PC-3 (cell line): ENCODE results near the gene C19orf47. TPM values are rescaled to one million over a fixed set of nuclear protein-coding genes. Genes with fewer than 3 reads are reported as not detected.

Experiments
- ATAC-seq: fragments of 200-7000 bp; cut with Tn5 transposase; 2 replicates; pipeline ENCODE4 v1.9.1; 2020; ENCODE audit warnings: mild to moderate bottlenecking, moderate library complexity
- BruUV-seq: library from RNA; stranded (reverse); fragments of 400-500 nt; replicated peaks from 2 replicates; lab custom pipeline; 2021; lab: Mats Ljungman, UMichigan
- CTCF ChIA-PET: fragments of 300-600 bp; sonication (Branson Sonifier 250); formaldehyde crosslinking; loops from one replicate; lab custom pipeline; 2022; ENCODE audit warnings: antibody characterized with exemption; lab: Charles Lee
- POLR2A ChIA-PET: fragments of 300-600 bp; sonication (Branson Sonifier 250); formaldehyde crosslinking; loops from one replicate; lab custom pipeline; 2022; ENCODE audit warnings: antibody characterized with exemption; ENCODE audit not compliant: unreplicated experiment; lab: Charles Lee
- DNase-seq: peaks from one replicate; pipeline ENCODE4 v3.0.0-alpha.2; 2015
- H2AFZ ChIP-seq: fragments of 300-600 bp; sonication (generic); 2 replicates; pipeline ENCODE4 v1.6.0; 2016; ENCODE audit warnings: antibody characterized with exemption, low read length
- H3F3A ChIP-seq: fragments of 300-600 bp; sonication (generic); one replicate; pipeline ENCODE4 v1.6.0; 2017; ENCODE audit warnings: antibody characterized with exemption, low read length, control low read depth, mild to moderate bottlenecking; ENCODE audit not compliant: unreplicated experiment
- H3K27ac ChIP-seq: fragments of 300-600 bp; sonication (generic); 2 replicates; pipeline ENCODE4 v1.5.1; 2016; ENCODE audit warnings: mild to moderate bottlenecking, low read length
- H3K27me3 ChIP-seq: fragments of 300-600 bp; sonication (generic); 2 replicates; pipeline ENCODE4 v1.6.1; 2016; ENCODE audit warnings: low read length, mixed read lengths
- H3K36me3 ChIP-seq: fragments of 300-600 bp; sonication (generic); 2 replicates; pipeline ENCODE4 v1.6.1; 2016; ENCODE audit warnings: low read depth, mixed run types, low read length, mixed read lengths
- H3K4me1 ChIP-seq: fragments of 300-600 bp; sonication (generic); 2 replicates; pipeline ENCODE4 v1.5.1; 2016; ENCODE audit warnings: low read length; ENCODE audit not compliant: insufficient read depth
- H3K4me2 ChIP-seq: fragments of 300-600 bp; sonication (generic); 2 replicates; pipeline ENCODE4 v1.6.0; 2016; ENCODE audit warnings: low read length
- H3K4me3 ChIP-seq: fragments of 300-600 bp; sonication (generic); 2 replicates; pipeline ENCODE4 v1.5.1; 2016; ENCODE audit warnings: mild to moderate bottlenecking, low read length, mixed read lengths
- H3K79me2 ChIP-seq: fragments of 300-600 bp; sonication (generic); 2 replicates; pipeline ENCODE4 v1.6.1; 2017; ENCODE audit warnings: low read length, mixed read lengths
- H3K9ac ChIP-seq: fragments of 300-600 bp; sonication (generic); 2 replicates; pipeline ENCODE4 v1.6.0; 2016; ENCODE audit warnings: mild to moderate bottlenecking, low read length
- H3K9me2 ChIP-seq: fragments of 300-600 bp; sonication (generic); replicated peaks from 2 replicates; pipeline ENCODE4 v1.6.1; 2016; ENCODE audit warnings: mixed run types, low read length, mixed read lengths
- H3K9me3 ChIP-seq: fragments of 300-600 bp; sonication (generic); 2 replicates; pipeline ENCODE4 v1.6.1; 2016; ENCODE audit warnings: low read length, mixed read lengths
- H4K20me1 ChIP-seq: fragments of 300-600 bp; sonication (generic); 2 replicates; pipeline ENCODE4 v1.6.1; 2016; ENCODE audit warnings: low read length, mixed read lengths
- EZH2 ChIP-seq: fragments of 300-600 bp; sonication (generic); IDR thresholded peaks from one replicate; pipeline ENCODE4 v1.6.1; 2017; ENCODE audit warnings: antibody characterized with exemption, mild to moderate bottlenecking, low read length; ENCODE audit not compliant: unreplicated experiment
- EZH2phosphoT487 ChIP-seq: fragments of 300-600 bp; sonication (generic); IDR thresholded peaks from 2 replicates; pipeline ENCODE4 v1.6.1; 2018; ENCODE audit warnings: mild to moderate bottlenecking, antibody characterized with exemption, low read length, borderline replicate concordance
- intact Hi-C: fragments of 100-400 bp; cut with micrococcal nuclease; formaldehyde crosslinking; loops from 2 replicates; pipeline ENCODE4 v1.9.0; 2023
- total RNA-seq: library from RNA; depleted of rRNA; stranded (reverse); fragments of >200 nt; gene quantifications from 2 replicates; pipeline ENCODE4 v1.2.3, GENCODE V29; 2014
- TF ChIP-seq, protein P1 (sequence below): fragments of 300-600 bp; sonication (generic); conservative IDR thresholded peaks from 2 replicates; pipeline ENCODE4 v1.5.1; 2017; ENCODE audit warnings: antibody characterized with exemption, low read depth, mild to moderate bottlenecking, low read length

C19orf47 gene
- total RNA-seq, 1 experiment from 2014 or later: 13.9 TPM

DNA sequence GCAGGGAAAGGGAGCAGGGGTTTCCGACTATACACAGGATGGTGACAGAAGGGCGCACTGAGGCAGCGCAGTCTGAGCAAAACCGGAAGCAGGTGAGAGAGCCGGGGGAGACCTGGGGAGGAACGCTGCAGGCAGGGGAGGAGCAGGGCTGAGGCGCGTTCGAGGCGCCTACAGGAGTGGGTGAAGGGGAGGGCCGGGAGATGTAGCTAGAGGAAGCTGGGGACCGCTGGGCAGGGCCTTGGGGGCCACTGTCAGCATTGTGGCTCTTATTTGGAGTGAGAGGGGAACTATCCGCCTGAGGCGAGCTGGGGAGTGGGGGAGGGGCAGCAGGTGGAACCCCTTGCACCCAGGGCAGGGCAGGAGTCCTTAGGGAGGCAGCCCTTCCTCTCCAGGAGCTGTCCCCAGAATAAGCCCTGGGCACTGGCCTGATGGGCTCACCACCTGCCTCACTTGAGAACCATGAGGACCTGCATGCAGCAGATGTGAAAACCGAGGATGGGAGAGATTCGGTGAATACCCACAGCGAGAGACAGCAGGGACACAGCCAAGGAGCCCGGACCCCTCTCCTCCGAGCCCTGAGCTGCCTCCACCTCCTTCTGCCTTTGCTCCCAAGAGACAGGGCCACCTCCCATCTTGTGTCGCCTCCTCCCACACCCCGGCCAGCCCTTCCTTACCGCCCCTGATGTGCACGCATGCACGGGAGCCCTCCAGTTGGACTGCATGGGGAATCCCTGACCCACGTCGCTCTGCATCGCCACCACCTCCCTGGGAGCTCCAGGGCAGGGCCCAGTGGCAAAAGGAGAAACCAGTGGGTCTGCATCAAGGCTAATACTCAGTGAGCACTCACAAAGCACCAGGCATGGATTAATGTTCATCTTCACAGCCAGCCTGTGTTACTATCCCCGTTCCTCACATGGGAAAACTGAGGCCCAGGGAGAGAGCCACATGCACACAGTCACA, 73.3 kb downstream of the C19orf47 start:
- CTCF ChIA-PET: no interaction called here

DNA sequence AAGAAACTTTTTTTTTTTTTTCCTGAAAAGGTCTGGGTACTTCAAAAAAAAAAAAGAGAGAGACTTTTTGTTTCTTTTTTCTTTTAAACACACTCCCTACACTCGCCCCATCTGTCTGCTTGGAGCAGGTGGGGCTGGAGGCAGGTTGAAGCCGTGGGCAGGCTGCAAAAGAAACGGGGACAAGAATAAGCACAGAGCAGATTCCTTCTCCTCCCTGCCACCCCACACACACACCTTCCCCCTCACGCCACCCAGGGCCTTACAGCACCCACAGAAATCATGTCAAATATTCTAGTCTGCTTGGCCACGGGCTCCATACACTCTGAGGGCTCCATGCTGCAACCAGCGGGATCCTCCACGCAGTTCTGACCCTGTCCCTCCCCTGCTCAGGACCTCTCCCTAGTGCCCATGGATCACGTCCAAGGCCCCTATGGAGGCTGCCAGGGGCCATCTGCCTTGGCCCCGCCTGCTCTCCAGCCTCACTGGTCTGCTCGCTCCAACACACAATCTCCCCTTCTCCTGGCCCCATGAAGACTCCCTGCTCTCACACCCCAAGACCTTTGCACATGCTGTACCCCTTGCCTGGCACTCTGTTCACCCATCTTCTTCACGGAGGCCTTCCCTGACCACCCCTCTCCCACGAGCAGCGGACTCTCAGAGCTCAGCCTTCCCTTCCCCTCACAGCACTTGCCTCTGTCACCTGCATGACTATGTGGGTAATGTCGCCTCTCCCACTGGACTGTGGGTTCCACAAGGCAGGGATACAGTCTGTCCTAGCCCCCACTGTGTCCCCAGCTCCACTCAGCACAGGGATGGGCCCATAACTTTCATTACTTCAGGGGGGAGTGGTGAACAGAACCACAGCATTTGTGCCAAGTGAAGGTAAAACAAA, 74.5 kb downstream of the C19orf47 start:
- Histone ChIP-seq H3K27ac (no peak overlapping the region), H3K4me2 (no peak overlapping the region), H2AFZ (no peak overlapping the region), H3K27me3 (no peaks in the 10 kb centered on the region), H3K9me2 (no peaks in the 10 kb centered on the region), H3K4me1 (no peaks in the 10 kb centered on the region), H3K9ac (no peak overlapping the region), H4K20me1 (no peaks in the 10 kb centered on the region), H3K36me3 (no peaks in the 10 kb centered on the region), H3K9me3 (no peaks in the 10 kb centered on the region), H3F3A (no peaks in the 10 kb centered on the region), H3K79me2 (peaks cover 73% of the 10 kb centered on the region), H3K4me3 (no peak overlapping the region)
- ChIA-PET CTCF (no interaction called here), POLR2A (no interaction called here)
- no TSS peak for BruUV-seq
- DNase-seq (no peak), ATAC-seq (no peak)
- no peak for TF ChIP-seq EZH2phosphoT487
- TF ChIP-seq, protein P1, sequence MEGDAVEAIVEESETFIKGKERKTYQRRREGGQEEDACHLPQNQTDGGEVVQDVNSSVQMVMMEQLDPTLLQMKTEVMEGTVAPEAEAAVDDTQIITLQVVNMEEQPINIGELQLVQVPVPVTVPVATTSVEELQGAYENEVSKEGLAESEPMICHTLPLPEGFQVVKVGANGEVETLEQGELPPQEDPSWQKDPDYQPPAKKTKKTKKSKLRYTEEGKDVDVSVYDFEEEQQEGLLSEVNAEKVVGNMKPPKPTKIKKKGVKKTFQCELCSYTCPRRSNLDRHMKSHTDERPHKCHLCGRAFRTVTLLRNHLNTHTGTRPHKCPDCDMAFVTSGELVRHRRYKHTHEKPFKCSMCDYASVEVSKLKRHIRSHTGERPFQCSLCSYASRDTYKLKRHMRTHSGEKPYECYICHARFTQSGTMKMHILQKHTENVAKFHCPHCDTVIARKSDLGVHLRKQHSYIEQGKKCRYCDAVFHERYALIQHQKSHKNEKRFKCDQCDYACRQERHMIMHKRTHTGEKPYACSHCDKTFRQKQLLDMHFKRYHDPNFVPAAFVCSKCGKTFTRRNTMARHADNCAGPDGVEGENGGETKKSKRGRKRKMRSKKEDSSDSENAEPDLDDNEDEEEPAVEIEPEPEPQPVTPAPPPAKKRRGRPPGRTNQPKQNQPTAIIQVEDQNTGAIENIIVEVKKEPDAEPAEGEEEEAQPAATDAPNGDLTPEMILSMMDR: no peak
- TF ChIP-seq EZH2: no peak
- intact Hi-C loops: no loop called here

More for the DNA sequence above, 73.3 kb downstream of the C19orf47 start:
- TF ChIP-seq EZH2: no peak
- TF ChIP-seq EZH2phosphoT487: no peak
- TF ChIP-seq, protein P1: no peak
- Histone ChIP-seq H3K4me2 (no peak overlapping the region), H4K20me1 (no peaks in the 10 kb centered on the region), H3K9me3 (no peaks in the 10 kb centered on the region), H3K27ac (no peak overlapping the region), H2AFZ (no peak overlapping the region), H3K36me3 (no peaks in the 10 kb centered on the region), H3K9me2 (no peaks in the 10 kb centered on the region), H3K9ac (no peak overlapping the region), H3K79me2 (peaks cover 78% of the 10 kb centered on the region), H3F3A (no peaks in the 10 kb centered on the region), H3K27me3 (no peaks in the 10 kb centered on the region), H3K4me1 (no peaks in the 10 kb centered on the region), H3K4me3 (no peak overlapping the region)
- ATAC-seq (no peak), DNase-seq (no peak)
- POLR2A ChIA-PET: no interaction called here
- BruUV-seq: no TSS peak
- intact Hi-C loops: no loop called here
